ENCODE data around the gene LIG3. TPM values are rescaled to one million over a fixed set of nuclear protein-coding genes. Genes with fewer than 3 reads are reported as not detected.

The LIG3 gene
- total and polyA plus RNA-seq, 2 donors = 7.6 to 18.8 TPM

DNA sequence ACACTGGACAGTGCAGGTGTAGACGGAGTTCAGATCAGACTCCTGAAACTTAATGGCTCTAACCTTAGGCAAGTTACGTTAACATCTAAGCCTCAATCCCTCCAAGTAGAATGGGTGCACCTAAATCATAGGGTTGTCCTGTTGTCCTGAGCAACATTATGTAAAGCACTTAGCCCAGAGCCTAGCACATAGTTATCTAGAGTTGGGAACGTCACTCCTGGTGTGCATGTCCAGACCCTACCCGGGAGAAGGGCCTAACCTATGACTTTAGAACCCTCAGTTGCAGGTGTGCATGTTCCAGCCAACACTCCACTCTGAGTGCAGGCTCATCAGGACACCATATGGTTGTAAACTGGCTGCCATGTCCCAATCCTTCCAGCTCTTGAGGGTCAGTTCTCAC, 26.0 kb downstream of the LIG3 start:
- 97% methylated on average over 4 of the region's 4 CpGs for WGBS
- Histone ChIP-seq H3K27ac (ENCODE audit: low read depth in 1 of 2, low read length in 1 of 2) (no peak overlapping the region), H3K4me1 (ENCODE audit: control insufficient read depth in 2 of 2, insufficient read depth in 2 of 2, low read length in 2 of 2) (no peaks in the 10 kb centered on the region), H3K27me3 (ENCODE audit: control insufficient read depth in 2 of 2, insufficient read depth in 1 of 2, low read length in 1 of 2) (no peaks in the 10 kb centered on the region), H3K9me3 (ENCODE audit: control insufficient read depth in 2 of 2, insufficient read depth in 1 of 2, low read length in 1 of 2) (no peaks in the 10 kb centered on the region), H3K36me3 (ENCODE audit: control insufficient read depth in 2 of 2, insufficient read depth in 2 of 2, low read length in 1 of 2) (peaks cover 55 to 59% of the 10 kb centered on the region in 2 donors), H3K4me3 (ENCODE audit: low read length in 2 of 2) (no peak overlapping the region)
- DNase-seq (ENCODE audit: low read depth in 6 of 9, low spot score in 9 of 9) = no peak

DNA sequence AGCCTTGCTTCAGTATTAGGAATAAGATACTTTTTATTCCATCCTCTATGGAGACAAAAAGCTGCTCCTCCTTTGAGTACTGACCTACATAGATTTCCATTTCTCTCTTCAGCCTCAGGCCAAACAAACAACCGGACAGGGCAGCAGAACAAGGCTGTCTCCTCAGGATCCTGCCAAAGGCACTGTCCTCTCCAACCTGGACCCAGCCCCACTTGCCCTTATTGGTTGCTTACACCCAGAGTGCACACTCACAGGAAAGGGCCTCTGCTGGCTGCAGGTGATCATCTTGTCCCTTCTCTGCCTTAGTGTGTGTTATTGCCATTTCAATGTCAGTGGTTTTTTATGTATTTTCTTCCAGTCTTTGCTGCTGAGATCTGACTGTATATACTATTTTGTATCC, 26.6 kb downstream of the LIG3 start:
- no peak for DNase-seq (ENCODE audit: low read depth in 6 of 9, low spot score in 9 of 9)
- H3K4me1 ChIP-seq (ENCODE audit: control insufficient read depth in 2 of 2, insufficient read depth in 2 of 2, low read length in 2 of 2) = no peaks in the 10 kb centered on the region
- no peak overlapping the region for H3K27ac ChIP-seq (ENCODE audit: low read depth in 1 of 2, low read length in 1 of 2)
- no peak overlapping the region for H3K4me3 ChIP-seq (ENCODE audit: low read length in 2 of 2)
- no peaks in the 10 kb centered on the region for H3K9me3 ChIP-seq (ENCODE audit: control insufficient read depth in 2 of 2, insufficient read depth in 1 of 2, low read length in 1 of 2)
- 98% methylated on average over 1 of the region's 1 CpG for WGBS
- H3K36me3 ChIP-seq (ENCODE audit: control insufficient read depth in 2 of 2, insufficient read depth in 2 of 2, low read length in 1 of 2) = peaks cover 55 to 62% of the 10 kb centered on the region in 2 donors
- H3K27me3 ChIP-seq (ENCODE audit: control insufficient read depth in 2 of 2, insufficient read depth in 1 of 2, low read length in 1 of 2) = no peaks in the 10 kb centered on the region

DNA sequence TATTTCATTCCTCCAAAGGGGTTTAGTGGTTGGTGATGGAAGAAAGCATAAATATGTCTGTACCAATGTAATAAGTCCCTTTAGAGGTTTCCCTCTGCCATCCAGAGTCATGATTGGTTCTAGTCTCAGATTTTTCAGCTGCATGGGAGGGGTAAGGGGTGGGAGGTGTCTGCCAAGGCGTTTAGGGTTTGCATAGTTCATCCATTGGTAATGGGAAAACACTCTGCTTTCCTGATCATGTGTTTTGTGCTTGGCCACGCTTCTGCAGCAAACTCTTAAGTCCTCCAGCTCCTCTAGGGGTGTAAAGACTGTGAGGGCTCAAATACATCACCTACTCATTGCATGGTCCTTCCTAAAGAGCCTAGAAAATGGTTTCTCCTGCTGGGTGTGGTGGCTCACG, 29.8 kb downstream of the LIG3 start:
- no peak for DNase-seq (ENCODE audit: low read depth in 6 of 9, low spot score in 9 of 9)
- Histone ChIP-seq H3K36me3 (ENCODE audit: control insufficient read depth in 2 of 2, insufficient read depth in 2 of 2, low read length in 1 of 2) (peaks cover 34 to 44% of the 10 kb centered on the region in 2 donors), H3K4me3 (ENCODE audit: low read length in 2 of 2) (no peak overlapping the region), H3K4me1 (ENCODE audit: control insufficient read depth in 2 of 2, insufficient read depth in 2 of 2, low read length in 2 of 2) (no peaks in the 10 kb centered on the region), H3K27me3 (ENCODE audit: control insufficient read depth in 2 of 2, insufficient read depth in 1 of 2, low read length in 1 of 2) (no peaks in the 10 kb centered on the region), H3K9me3 (ENCODE audit: control insufficient read depth in 2 of 2, insufficient read depth in 1 of 2, low read length in 1 of 2) (no peaks in the 10 kb centered on the region), H3K27ac (ENCODE audit: low read depth in 1 of 2, low read length in 1 of 2) (no peak overlapping the region)
- 97% methylated on average over 3 of the region's 3 CpGs for WGBS

DNA sequence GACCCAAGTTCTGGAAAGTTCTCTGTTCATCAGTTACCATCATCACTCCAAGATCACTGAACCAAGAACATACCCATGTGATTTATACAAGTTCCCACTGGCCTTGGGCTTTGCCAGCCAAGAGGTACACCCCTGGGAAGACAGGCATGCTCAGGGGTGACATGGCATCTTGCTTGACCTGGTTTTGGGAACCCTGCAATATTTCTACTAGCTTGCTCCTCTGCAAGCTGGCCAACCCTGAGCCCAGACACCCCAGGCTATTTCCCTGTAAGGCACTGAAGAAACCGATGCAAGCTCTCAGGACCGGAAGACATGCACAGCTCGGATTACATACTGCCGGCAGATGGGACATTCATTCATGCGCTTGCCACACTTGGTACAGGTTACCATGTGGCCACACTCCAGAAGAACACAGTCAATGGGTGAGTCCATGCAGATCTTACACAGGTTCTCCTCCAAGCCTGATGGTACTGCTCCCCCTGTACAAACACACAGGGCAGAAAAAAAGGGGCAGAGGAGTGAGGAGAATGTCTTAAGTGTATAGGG, 31.4 kb downstream of the LIG3 start:
- no peaks in the 10 kb centered on the region for H3K4me1 ChIP-seq (ENCODE audit: control insufficient read depth in 2 of 2, insufficient read depth in 2 of 2, low read length in 2 of 2)
- H3K27me3 ChIP-seq (ENCODE audit: control insufficient read depth in 2 of 2, insufficient read depth in 1 of 2, low read length in 1 of 2) = no peaks in the 10 kb centered on the region
- no peaks in the 10 kb centered on the region for H3K9me3 ChIP-seq (ENCODE audit: control insufficient read depth in 2 of 2, insufficient read depth in 1 of 2, low read length in 1 of 2)
- no peak for DNase-seq (ENCODE audit: low read depth in 6 of 9, low spot score in 9 of 9)
- H3K4me3 ChIP-seq (ENCODE audit: low read length in 2 of 2) = no peak overlapping the region
- no peak overlapping the region for H3K27ac ChIP-seq (ENCODE audit: low read depth in 1 of 2, low read length in 1 of 2)
- H3K36me3 ChIP-seq (ENCODE audit: control insufficient read depth in 2 of 2, insufficient read depth in 2 of 2, low read length in 1 of 2) = peaks cover 49 to 53% of the 10 kb centered on the region in 2 donors
- WGBS = 93% methylated on average over 5 of the region's 5 CpGs

DNA sequence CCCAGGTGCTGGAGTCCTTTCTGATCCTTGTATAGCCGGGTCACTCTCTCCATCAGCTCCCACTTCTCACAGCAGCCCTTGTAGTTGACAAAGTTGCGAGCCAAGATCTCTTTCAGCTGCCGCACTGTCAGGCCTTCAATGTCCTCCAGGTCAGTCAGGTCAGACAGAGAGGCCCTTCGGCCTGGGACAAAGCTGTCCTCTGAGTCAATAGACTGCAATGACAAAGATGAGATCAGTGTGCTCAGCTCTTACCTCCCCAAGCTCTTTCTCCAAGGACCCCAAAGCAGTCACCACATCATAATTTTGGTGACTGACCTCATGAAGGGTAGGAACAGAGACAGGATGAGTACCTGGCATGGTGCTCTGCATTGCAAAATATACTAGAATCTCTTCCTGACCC, 36.1 kb downstream of the LIG3 start:
- Histone ChIP-seq H3K9me3 (ENCODE audit: control insufficient read depth in 2 of 2, insufficient read depth in 1 of 2, low read length in 1 of 2) (no peaks in the 10 kb centered on the region), H3K27me3 (ENCODE audit: control insufficient read depth in 2 of 2, insufficient read depth in 1 of 2, low read length in 1 of 2) (no peaks in the 10 kb centered on the region), H3K27ac (ENCODE audit: low read depth in 1 of 2, low read length in 1 of 2) (no peak overlapping the region), H3K4me3 (ENCODE audit: low read length in 2 of 2) (no peak overlapping the region), H3K36me3 (ENCODE audit: control insufficient read depth in 2 of 2, insufficient read depth in 2 of 2, low read length in 1 of 2) (peaks cover 34 to 38% of the 10 kb centered on the region in 2 donors), H3K4me1 (ENCODE audit: control insufficient read depth in 2 of 2, insufficient read depth in 2 of 2, low read length in 2 of 2) (no peaks in the 10 kb centered on the region)
- no peak for DNase-seq (ENCODE audit: low read depth in 6 of 9, low spot score in 9 of 9)
- WGBS = 97% methylated on average over 4 of the region's 4 CpGs

DNA sequence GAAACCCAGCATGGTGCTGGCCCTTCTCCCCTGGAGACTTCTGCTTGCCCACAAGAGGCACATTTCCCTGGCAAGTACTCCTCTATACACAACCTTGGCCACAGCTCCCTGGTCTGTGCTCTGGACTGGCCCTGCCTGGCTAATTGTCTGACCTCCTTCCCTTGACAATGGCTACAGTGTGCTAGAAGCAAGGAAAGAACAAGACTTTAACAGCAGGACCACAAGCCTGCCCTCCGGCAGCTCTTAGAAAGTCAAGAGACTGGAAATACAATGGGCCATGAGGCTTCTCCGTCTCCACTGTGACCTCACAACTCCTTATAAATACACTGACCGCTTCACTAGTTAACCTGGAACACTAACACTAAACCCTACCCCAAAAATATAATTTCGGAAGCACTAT, 36.7 kb downstream of the LIG3 start:
- H3K4me1 ChIP-seq (ENCODE audit: control insufficient read depth in 2 of 2, insufficient read depth in 2 of 2, low read length in 2 of 2) = no peaks in the 10 kb centered on the region
- H3K36me3 ChIP-seq (ENCODE audit: control insufficient read depth in 2 of 2, insufficient read depth in 2 of 2, low read length in 1 of 2) = peaks cover 28 to 35% of the 10 kb centered on the region in 2 donors
- H3K4me3 ChIP-seq (ENCODE audit: low read length in 2 of 2) = no peak overlapping the region
- no peaks in the 10 kb centered on the region for H3K9me3 ChIP-seq (ENCODE audit: control insufficient read depth in 2 of 2, insufficient read depth in 1 of 2, low read length in 1 of 2)
- WGBS = over 99% methylated on average over 4 of the region's 4 CpGs
- no peak for DNase-seq (ENCODE audit: low read depth in 6 of 9, low spot score in 9 of 9)
- H3K27ac ChIP-seq (ENCODE audit: low read depth in 1 of 2, low read length in 1 of 2) = no peak overlapping the region
- no peaks in the 10 kb centered on the region for H3K27me3 ChIP-seq (ENCODE audit: control insufficient read depth in 2 of 2, insufficient read depth in 1 of 2, low read length in 1 of 2)

DNA sequence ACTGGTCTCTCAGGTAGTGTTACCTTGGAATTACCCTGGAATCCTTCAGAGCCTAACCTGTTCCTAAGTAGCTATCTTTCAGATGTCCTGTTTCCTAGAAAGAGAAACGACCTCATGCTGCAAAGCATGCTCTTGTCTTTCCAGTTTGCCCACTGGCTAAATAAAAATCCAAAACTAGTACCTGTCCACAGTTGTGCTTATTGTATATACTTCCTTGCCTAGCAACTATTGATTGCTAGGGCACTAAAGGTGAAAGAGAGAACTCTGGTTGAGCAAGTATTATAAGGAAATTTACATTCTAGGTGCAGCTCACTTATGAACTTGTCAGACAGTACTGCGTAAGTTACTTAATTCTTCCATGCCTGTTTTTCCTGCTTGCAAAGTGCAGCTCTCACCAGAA, 38.5 kb downstream of the LIG3 start:
- 95% methylated on average over 2 of the region's 2 CpGs for WGBS
- no peak for DNase-seq (ENCODE audit: low read depth in 6 of 9, low spot score in 9 of 9)
- Histone ChIP-seq H3K4me3 (ENCODE audit: low read length in 2 of 2) (no peak overlapping the region), H3K27me3 (ENCODE audit: control insufficient read depth in 2 of 2, insufficient read depth in 1 of 2, low read length in 1 of 2) (no peaks in the 10 kb centered on the region), H3K27ac (ENCODE audit: low read depth in 1 of 2, low read length in 1 of 2) (no peak overlapping the region), H3K9me3 (ENCODE audit: control insufficient read depth in 2 of 2, insufficient read depth in 1 of 2, low read length in 1 of 2) (no peaks in the 10 kb centered on the region), H3K4me1 (ENCODE audit: control insufficient read depth in 2 of 2, insufficient read depth in 2 of 2, low read length in 2 of 2) (peaks cover 0 to 9% of the 10 kb centered on the region in 2 donors), H3K36me3 (ENCODE audit: control insufficient read depth in 2 of 2, insufficient read depth in 2 of 2, low read length in 1 of 2) (peaks cover 26 to 34% of the 10 kb centered on the region in 2 donors)

DNA sequence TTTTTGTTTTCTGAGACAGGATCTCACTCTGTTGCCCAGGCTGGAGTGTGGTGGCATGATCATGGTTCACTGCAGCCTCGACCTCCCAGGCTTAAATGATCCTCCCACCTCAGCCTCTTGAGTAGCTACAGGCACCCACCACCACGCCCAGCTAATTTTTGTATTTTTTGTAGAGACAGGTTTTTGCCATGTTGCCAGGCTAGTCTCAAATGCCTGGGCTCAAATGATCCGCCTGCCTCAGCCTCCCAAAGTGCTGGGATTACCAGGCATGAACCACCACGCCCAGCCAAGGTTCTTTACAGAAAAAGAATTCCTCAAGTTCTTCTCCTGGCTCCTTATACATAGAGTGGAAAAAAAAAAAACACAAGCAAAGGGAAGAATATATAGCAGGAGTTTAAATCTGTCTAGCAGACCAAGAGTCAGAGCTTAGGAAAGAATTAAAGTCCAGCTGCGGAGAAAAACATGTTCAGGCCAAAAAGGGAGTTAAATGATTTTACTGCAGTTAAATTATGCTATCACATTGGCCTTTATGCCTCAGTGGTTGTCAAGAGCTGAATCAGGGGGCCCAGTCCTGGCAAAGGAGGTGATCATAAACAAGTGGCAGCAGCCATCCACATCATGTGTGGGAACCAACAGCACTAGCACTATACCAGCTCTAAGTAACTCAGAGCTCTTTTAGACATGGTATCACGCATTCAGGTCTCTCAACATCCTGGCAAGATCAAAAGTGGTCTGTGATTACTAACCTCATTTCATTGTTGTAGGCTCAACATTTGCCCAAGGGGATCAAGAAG, 39.3 kb downstream of the LIG3 start:
- WGBS = 97% methylated on average over 6 of the region's 6 CpGs
- peaks cover 0 to 9% of the 10 kb centered on the region in 2 donors for H3K4me1 ChIP-seq (ENCODE audit: control insufficient read depth in 2 of 2, insufficient read depth in 2 of 2, low read length in 2 of 2)
- DNase-seq (ENCODE audit: low read depth in 6 of 9, low spot score in 9 of 9) = no peak
- no peak overlapping the region for H3K4me3 ChIP-seq (ENCODE audit: low read length in 2 of 2)
- no peak overlapping the region for H3K27ac ChIP-seq (ENCODE audit: low read depth in 1 of 2, low read length in 1 of 2)
- H3K36me3 ChIP-seq (ENCODE audit: control insufficient read depth in 2 of 2, insufficient read depth in 2 of 2, low read length in 1 of 2) = peaks cover 26 to 36% of the 10 kb centered on the region in 2 donors
- no peaks in the 10 kb centered on the region for H3K9me3 ChIP-seq (ENCODE audit: control insufficient read depth in 2 of 2, insufficient read depth in 1 of 2, low read length in 1 of 2)
- no peaks in the 10 kb centered on the region for H3K27me3 ChIP-seq (ENCODE audit: control insufficient read depth in 2 of 2, insufficient read depth in 1 of 2, low read length in 1 of 2)

DNA sequence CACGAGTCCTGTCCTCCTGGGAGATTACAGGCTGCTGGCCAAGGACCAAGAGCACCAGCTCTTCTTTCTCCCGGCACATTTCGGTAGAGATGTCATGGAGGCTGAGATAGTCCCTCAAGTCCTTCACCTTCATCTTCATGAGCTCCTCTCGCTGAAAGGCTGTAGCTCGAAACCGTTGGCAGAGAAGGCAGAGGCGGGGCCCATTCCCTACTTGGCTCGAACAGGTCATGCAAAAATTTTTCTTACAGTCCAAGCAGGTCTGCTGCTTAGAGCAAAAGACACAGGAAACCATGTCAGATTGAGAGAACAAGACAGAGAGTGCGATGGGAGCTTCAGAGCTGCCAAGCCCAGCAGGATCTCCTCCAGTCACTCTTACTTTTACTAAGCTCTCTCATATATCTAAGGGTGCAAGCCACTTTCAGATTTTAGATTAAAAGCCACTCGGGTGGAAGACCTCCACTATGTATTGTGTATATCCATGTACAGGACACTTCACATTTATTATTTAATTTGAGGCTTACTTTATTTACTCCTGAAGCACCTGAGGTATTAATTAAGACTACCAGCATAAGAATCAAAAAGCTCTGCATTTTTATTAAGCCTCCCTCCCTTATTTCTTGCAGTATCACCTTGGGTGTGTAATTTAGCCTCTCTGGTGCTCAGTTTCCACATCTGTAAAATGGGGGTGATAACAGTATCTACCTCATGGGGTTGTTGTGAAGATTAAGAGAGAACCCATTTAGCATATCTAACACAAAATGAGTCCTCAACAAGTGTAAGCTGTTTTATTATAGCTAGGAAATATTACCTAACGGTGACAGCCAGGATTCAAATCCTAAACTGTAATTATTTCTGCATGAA, 41.4 kb downstream of the LIG3 start:
- Histone ChIP-seq H3K27me3 (ENCODE audit: control insufficient read depth in 2 of 2, insufficient read depth in 1 of 2, low read length in 1 of 2) (no peaks in the 10 kb centered on the region), H3K4me3 (ENCODE audit: low read length in 2 of 2) (no peak overlapping the region), H3K36me3 (ENCODE audit: control insufficient read depth in 2 of 2, insufficient read depth in 2 of 2, low read length in 1 of 2) (peaks cover 7 to 23% of the 10 kb centered on the region in 2 donors), H3K4me1 (ENCODE audit: control insufficient read depth in 2 of 2, insufficient read depth in 2 of 2, low read length in 2 of 2) (peaks cover 0 to 9% of the 10 kb centered on the region in 2 donors), H3K9me3 (ENCODE audit: control insufficient read depth in 2 of 2, insufficient read depth in 1 of 2, low read length in 1 of 2) (no peaks in the 10 kb centered on the region), H3K27ac (ENCODE audit: low read depth in 1 of 2, low read length in 1 of 2) (no peak overlapping the region)
- DNase-seq (ENCODE audit: low read depth in 6 of 9, low spot score in 9 of 9) = no peak
- WGBS = 96% methylated on average over 11 of the region's 11 CpGs

All from thymus (tissue), 11 donors.